Cardiac muscle cell (in vitro differentiated cells and primary cell): ENCODE results near the gene PITX3. TPM values are rescaled to one million over a fixed set of nuclear protein-coding genes. Genes with fewer than 3 reads are reported as not detected.
"Not testable (repeated sequence)": the region's sequence is repeated elsewhere in the genome, so short reads cannot be mapped to it uniquely, and the experiment has no call there.

Experiments
- DNase-seq, 2 donors: peaks; one replicate each; pipeline versions ENCODE4 v3.0.0 to v3.0.0-alpha.2; 2010 to 2017; ENCODE audit warnings: low read depth in 1 of 2, low spot score in 1 of 2
- H3K27ac ChIP-seq: fragments of 200-600 bp; sonication (generic); 2 replicates; pipeline ENCODE4 v1.5.1; 2016
- H3K27me3 ChIP-seq: fragments of 200-600 bp; sonication (generic); 2 replicates; pipeline ENCODE4 v1.6.0; 2016; ENCODE audit warnings: control low read depth
- H3K36me3 ChIP-seq: fragments of 200-600 bp; sonication (generic); 2 replicates; pipeline ENCODE4 v1.5.1; 2016; ENCODE audit warnings: control low read depth
- H3K4me1 ChIP-seq: fragments of 200-600 bp; sonication (generic); 2 replicates; pipeline ENCODE4 v1.8.1; 2017; ENCODE audit warnings: low read depth, mild to moderate bottlenecking, mixed run types
- H3K4me3 ChIP-seq: fragments of 200-600 bp; sonication (generic); 2 replicates; pipeline ENCODE4 v1.5.1; 2016; ENCODE audit warnings: mild to moderate bottlenecking
- H3K9me3 ChIP-seq: fragments of 200-600 bp; sonication (generic); 2 replicates; pipeline ENCODE4 v1.5.1; 2017; ENCODE audit warnings: low read depth, mild to moderate bottlenecking, control low read depth
- CTCF ChIP-seq: IDR thresholded peaks from 2 replicates; pipeline ENCODE4 v1.5.1; 2012; ENCODE audit warnings: low read depth, mild to moderate bottlenecking, low read length
- polyA plus RNA-seq: library from polyadenylated mRNA; unstranded; fragments of >200 nt; fragmentation: Nextera tagmentation; extraction: Ambion mirVana; gene quantifications from 2 replicates; pipeline ENCODE4 v1.2.1, GENCODE V29; 2016
- total RNA-seq: library from RNA; depleted of rRNA; stranded (reverse); fragments of >200 nt; gene quantifications from 2 replicates; pipeline ENCODE4 v1.2.3, GENCODE V29; 2016

PITX3 gene
- total and polyA plus RNA-seq, 2 experiments from 2014 or later: 7.9 to 14.3 TPM

GRCh38 chr10:102261842-102262241, 20.5 kb upstream of the PITX3 start:
- no peak overlapping the region for H3K27ac ChIP-seq
- H3K4me3 ChIP-seq: no peak overlapping the region
- H3K27me3 ChIP-seq: no peaks in the 10 kb centered on the region
- no peaks in the 10 kb centered on the region for H3K9me3 ChIP-seq
- no peak for TF ChIP-seq CTCF
- H3K36me3 ChIP-seq: peaks cover 29% of the 10 kb centered on the region
- DNase-seq: no peak
- H3K4me1 ChIP-seq: no peaks in the 10 kb centered on the region

GRCh38 chr10:102261196-102261595, 19.9 kb upstream of the PITX3 start:
- H3K9me3 ChIP-seq: no peaks in the 10 kb centered on the region
- H3K27me3 ChIP-seq: no peaks in the 10 kb centered on the region
- peaks cover 29% of the 10 kb centered on the region for H3K36me3 ChIP-seq
- no peak for DNase-seq
- no peak for TF ChIP-seq CTCF
- H3K4me1 ChIP-seq: no peaks in the 10 kb centered on the region
- no peak overlapping the region for H3K4me3 ChIP-seq
- peak overlapping the region; percentile 21 for H3K27ac ChIP-seq

GRCh38 chr10:102255404-102255803, 14.1 kb upstream of the PITX3 start:
- Histone ChIP-seq H3K4me3 (no peak overlapping the region), H3K27me3 (no peaks in the 10 kb centered on the region), H3K27ac (peak overlapping the region; percentile 36), H3K36me3 (peaks cover 13% of the 10 kb centered on the region), H3K9me3 (no peaks in the 10 kb centered on the region), H3K4me1 (no peaks in the 10 kb centered on the region)
- no peak for TF ChIP-seq CTCF
- no peak for DNase-seq

- DNase-seq: no peak
- Histone ChIP-seq H3K9me3 (no peaks in the 10 kb centered on the region), H3K36me3 (peaks cover 7% of the 10 kb centered on the region), H3K27ac (no peak overlapping the region), H3K4me3 (no peak overlapping the region), H3K4me1 (no peaks in the 10 kb centered on the region), H3K27me3 (no peaks in the 10 kb centered on the region)
- no peak for TF ChIP-seq CTCF
Observed at GRCh38 chr10:102254426-102254825, 13.1 kb upstream of the PITX3 start.

- H3K27ac ChIP-seq, H3K4me1 ChIP-seq, H3K9me3 ChIP-seq, H3K36me3 ChIP-seq, H3K27me3 ChIP-seq, H3K4me3 ChIP-seq: not testable (repeated sequence)
- peak in 1 of 2 donors; percentile 48 for DNase-seq
Observed at GRCh38 chr10:102252508-102252907, 11.2 kb upstream of the PITX3 start.

GRCh38 chr10:102247734-102248133, 6.4 kb upstream of the PITX3 start:
- Histone ChIP-seq H3K27me3 (peaks cover 3% of the 10 kb centered on the region), H3K9me3 (no peaks in the 10 kb centered on the region), H3K27ac (peak overlapping the region; percentile 81), H3K4me1 (peaks cover 24% of the 10 kb centered on the region), H3K36me3 (no peaks in the 10 kb centered on the region), H3K4me3 (peak overlapping the region; percentile 58)
- no peak for DNase-seq
- TF ChIP-seq CTCF: no peak
